Tibial nerve (tissue), 4 donors: ENCODE results near the gene ABHD1.

Experiments
- CTCF ChIP-seq, 5 experiments: fragments of 200-600 bp in 3 of 5; fragments of 450-650 bp in 2 of 5; sonication (generic) in 3 of 5; IDR thresholded peaks; one replicate each; pipeline ENCODE4 v1.5.1; 2016 to 2019; ENCODE audit warnings: antibody characterized with exemption in 5 of 5, mild to moderate bottlenecking in 3 of 5, moderate library complexity in 2 of 5
- EP300 ChIP-seq, 2 donors: sonication (generic); formaldehyde crosslinking; IDR thresholded peaks; one replicate each; pipeline ENCODE4 v1.6.1; 2017; ENCODE audit warnings: antibody characterized with exemption in 2 of 2, mild to moderate bottlenecking in 1 of 2
- POLR2A ChIP-seq, 2 donors: fragments of 450-650 bp; IDR thresholded peaks; one replicate each; pipeline ENCODE4 v1.6.1; 2017; ENCODE audit warnings: antibody characterized with exemption in 2 of 2, mild to moderate bottlenecking in 2 of 2, moderate library complexity in 2 of 2

GRCh38 chr2:27162151-27163121 is 38.8 kb downstream of the ABHD1 start:
- TF ChIP-seq POLR2A (IDR thresholded peaks at IDR 0.05) (no peak), CTCF (IDR thresholded peaks at IDR 0.05) (no peak), EP300 (IDR thresholded peaks at IDR 0.05) (no peak)
